PC-9 (cell line): Measurements from ENCODE around the gene RUFY3. TPM values are rescaled to one million over a fixed set of nuclear protein-coding genes. Genes with fewer than 3 reads are reported as not detected.
A peak's percentile ranks its signal among the peaks of the same experiment; 100 is the strongest.

Source experiments
- BruUV-seq: library from RNA; stranded (reverse); fragments of 400-500 nt; replicated peaks from 2 replicates; lab custom pipeline; 2021; lab: Mats Ljungman, UMichigan
- CTCF ChIA-PET: fragments of 300-600 bp; sonication (Branson Sonifier 250); formaldehyde crosslinking; loops from one replicate; lab custom pipeline; 2022; ENCODE audit warnings: antibody characterized with exemption; lab: Charles Lee
- POLR2A ChIA-PET: fragments of 300-600 bp; sonication (Branson Sonifier 250); formaldehyde crosslinking; loops from one replicate; lab custom pipeline; 2022; ENCODE audit warnings: antibody characterized with exemption; ENCODE audit not compliant: unreplicated experiment; lab: Charles Lee
- DNase-seq, 2 experiments: peaks; one replicate each; pipeline versions ENCODE4 v3.0.0 to v3.0.0-alpha.2; 2015 to 2022; ENCODE audit warnings: mixed read lengths in 1 of 2
- H2AFZ ChIP-seq: fragments of 200-600 bp; sonication (generic); 2 replicates; pipeline ENCODE4 v1.8.1; 2017; ENCODE audit warnings: antibody characterized with exemption
- H3F3A ChIP-seq: fragments of 200-600 bp; sonication (generic); 2 replicates; pipeline ENCODE4 v1.8.1; 2017; ENCODE audit warnings: antibody characterized with exemption, mild to moderate bottlenecking, low read depth; ENCODE audit not compliant: insufficient read depth
- H3K27ac ChIP-seq: fragments of 200-600 bp; sonication (generic); 2 replicates; pipeline ENCODE4 v1.6.1; 2016; ENCODE audit warnings: mixed run types
- H3K27me3 ChIP-seq: fragments of 200-600 bp; sonication (generic); 2 replicates; pipeline ENCODE4 v1.6.1; 2016; ENCODE audit warnings: low read depth, mixed run types; ENCODE audit not compliant: insufficient read depth
- H3K36me3 ChIP-seq: fragments of 200-600 bp; sonication (generic); 2 replicates; pipeline ENCODE4 v1.6.1; 2016; ENCODE audit warnings: low read depth, mixed run types
- H3K4me1 ChIP-seq: fragments of 200-600 bp; sonication (generic); replicated peaks from 2 replicates; pipeline ENCODE4 v1.6.1; 2016; ENCODE audit warnings: mixed run types; ENCODE audit not compliant: insufficient read depth
- H3K4me2 ChIP-seq: fragments of 200-600 bp; sonication (generic); 2 replicates; pipeline ENCODE4 v1.6.1; 2017; ENCODE audit warnings: mixed run types
- H3K4me3 ChIP-seq: fragments of 200-600 bp; sonication (generic); 2 replicates; pipeline ENCODE4 v1.6.1; 2016; ENCODE audit warnings: mixed run types
- H3K79me2 ChIP-seq: fragments of 200-600 bp; sonication (generic); 2 replicates; pipeline ENCODE4 v1.6.1; 2017; ENCODE audit warnings: low read depth, mixed run types
- H3K9me2 ChIP-seq: fragments of 200-600 bp; sonication (generic); 2 replicates; pipeline ENCODE4 v1.8.1; 2017; ENCODE audit warnings: mild to moderate bottlenecking; ENCODE audit not compliant: insufficient read depth
- H3K9me3 ChIP-seq: fragments of 200-600 bp; sonication (generic); 2 replicates; pipeline ENCODE4 v1.8.1; 2016; ENCODE audit warnings: low read depth; ENCODE audit not compliant: insufficient read depth
- H4K20me1 ChIP-seq: fragments of 200-600 bp; sonication (generic); 2 replicates; pipeline ENCODE4 v1.8.1; 2017; ENCODE audit not compliant: insufficient read depth
- EZH2 ChIP-seq: fragments of 200-600 bp; sonication (generic); IDR thresholded peaks from 2 replicates; pipeline ENCODE4 v1.8.0; 2017; ENCODE audit warnings: antibody characterized with exemption, low read depth
- intact Hi-C: fragments of 100-400 bp; cut with micrococcal nuclease; formaldehyde crosslinking; loops from one replicate; pipeline ENCODE4 v1.10.0; 2022; ENCODE audit not compliant: unreplicated experiment
- total RNA-seq: library from RNA; stranded (reverse); gene quantifications from 2 replicates; pipeline ENCODE4 v1.2.3, GENCODE V29; 2021
- TF ChIP-seq, protein P1 (sequence below): fragments of 200-600 bp; sonication (generic); conservative IDR thresholded peaks from 2 replicates; pipeline ENCODE4 v1.6.1; 2017; ENCODE audit warnings: mixed run types, antibody characterized with exemption, mild to moderate bottlenecking, moderate library complexity

RUFY3 gene
- total RNA-seq, 1 experiment from 2014 or later, result 23.6 TPM

DNA sequence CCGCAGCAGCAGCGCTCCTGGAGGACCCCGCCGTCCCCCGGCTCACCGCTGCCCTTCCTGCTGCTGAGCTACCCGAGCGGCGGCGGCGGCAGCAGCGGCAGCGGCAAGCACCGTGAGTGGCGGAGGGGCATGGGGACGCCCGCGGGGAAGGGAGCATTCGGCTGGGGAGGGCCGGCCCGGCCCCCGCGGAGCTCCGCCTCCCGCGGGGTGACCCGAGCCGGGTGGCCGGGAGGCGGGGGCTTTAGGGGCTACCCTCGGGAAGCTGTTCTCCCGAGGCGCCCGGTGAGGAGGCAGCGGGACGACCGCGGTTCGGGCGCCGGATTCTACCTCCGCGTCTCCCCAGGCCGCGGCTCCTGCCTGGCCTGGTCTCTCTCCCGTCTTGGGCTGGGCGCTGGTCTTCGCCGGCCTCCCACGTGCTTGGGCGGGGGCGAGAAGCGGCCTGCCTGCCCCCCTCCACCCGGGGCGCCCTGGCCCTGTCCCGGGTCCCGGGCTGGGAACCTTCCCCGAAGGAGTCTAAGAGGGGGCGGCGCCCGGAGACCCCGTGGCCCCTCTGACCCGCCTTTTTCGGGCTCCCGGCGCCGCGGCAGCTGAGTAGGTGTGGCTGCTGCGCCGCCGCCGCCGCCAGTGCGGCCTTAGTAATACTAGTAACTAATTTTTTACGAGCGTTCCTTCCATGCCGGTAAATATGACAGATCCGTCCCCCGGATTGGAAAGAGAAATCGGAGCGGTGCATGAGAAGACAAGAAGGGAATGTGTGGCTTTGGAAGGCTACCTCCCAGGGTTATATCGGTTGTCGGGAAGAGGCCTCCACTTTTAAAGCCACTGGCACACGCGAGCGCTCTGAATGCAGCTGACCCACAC is 16.4 kb upstream of the RUFY3 start:
- TF ChIP-seq EZH2, result no peak
- TF ChIP-seq, protein P1, sequence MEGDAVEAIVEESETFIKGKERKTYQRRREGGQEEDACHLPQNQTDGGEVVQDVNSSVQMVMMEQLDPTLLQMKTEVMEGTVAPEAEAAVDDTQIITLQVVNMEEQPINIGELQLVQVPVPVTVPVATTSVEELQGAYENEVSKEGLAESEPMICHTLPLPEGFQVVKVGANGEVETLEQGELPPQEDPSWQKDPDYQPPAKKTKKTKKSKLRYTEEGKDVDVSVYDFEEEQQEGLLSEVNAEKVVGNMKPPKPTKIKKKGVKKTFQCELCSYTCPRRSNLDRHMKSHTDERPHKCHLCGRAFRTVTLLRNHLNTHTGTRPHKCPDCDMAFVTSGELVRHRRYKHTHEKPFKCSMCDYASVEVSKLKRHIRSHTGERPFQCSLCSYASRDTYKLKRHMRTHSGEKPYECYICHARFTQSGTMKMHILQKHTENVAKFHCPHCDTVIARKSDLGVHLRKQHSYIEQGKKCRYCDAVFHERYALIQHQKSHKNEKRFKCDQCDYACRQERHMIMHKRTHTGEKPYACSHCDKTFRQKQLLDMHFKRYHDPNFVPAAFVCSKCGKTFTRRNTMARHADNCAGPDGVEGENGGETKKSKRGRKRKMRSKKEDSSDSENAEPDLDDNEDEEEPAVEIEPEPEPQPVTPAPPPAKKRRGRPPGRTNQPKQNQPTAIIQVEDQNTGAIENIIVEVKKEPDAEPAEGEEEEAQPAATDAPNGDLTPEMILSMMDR, result no peak
- peak overlapping the region; percentile 90 for H2AFZ ChIP-seq
- intact Hi-C loops, result loop anchor here (1.0 to 5.0 kb wide), 2 partner anchors 17 to 197 kb away; partner anchors contain the start of genes MOB1B and UTP3

GRCh38 chr4:70706044-70706461 is 15.7 kb upstream of the RUFY3 start:
- BruUV-seq, result TSS peak; percentile 45
- Histone ChIP-seq H3K4me2 (peak overlapping the region; percentile 96), H4K20me1 (no peaks in the 10 kb centered on the region), H3K27ac (peak overlapping the region; percentile 72), H3K4me1 (peaks cover 24% of the 10 kb centered on the region), H3K4me3 (peak overlapping the region; percentile 87), H3K27me3 (no peaks in the 10 kb centered on the region), H3K9me2 (no peaks in the 10 kb centered on the region), H3K9me3 (no peaks in the 10 kb centered on the region), H3K79me2 (peaks cover 45% of the 10 kb centered on the region), H3F3A (peaks cover 30% of the 10 kb centered on the region), H3K36me3 (no peaks in the 10 kb centered on the region), H2AFZ (peak overlapping the region; percentile 90)
- ChIA-PET CTCF (no interaction called here), POLR2A (interaction anchor here (0.7 kb wide), 1 partner anchor 28 kb away, joined by 3 read pairs; no protein-coding TSS in a partner anchor)
- no peak for TF ChIP-seq EZH2
- TF ChIP-seq, protein P1, result no peak
- intact Hi-C loops, result loop anchor here (5.0 kb wide), 1 partner anchor 196 kb away; the partner anchor contains the start of gene MOB1B
- DNase-seq, result no peak

More for the DNA sequence above, 16.4 kb upstream of the RUFY3 start:
- H3K9me3 ChIP-seq, result no peaks in the 10 kb centered on the region
- peak; percentile 59 to 72 for DNase-seq
- H3K4me1 ChIP-seq, result peaks cover 24% of the 10 kb centered on the region
- H3K9me2 ChIP-seq, result no peaks in the 10 kb centered on the region
- peaks cover 30% of the 10 kb centered on the region for H3F3A ChIP-seq
- CTCF ChIA-PET, result no interaction called here
- peaks cover 45% of the 10 kb centered on the region for H3K79me2 ChIP-seq
- POLR2A ChIA-PET, result interaction anchor here (0.6 to 0.7 kb wide), 2 partner anchors 29 kb away, joined by 3 to 4 read pairs; no protein-coding TSS in a partner anchor
- peak overlapping the region; percentile 87 for H3K4me3 ChIP-seq
- no peaks in the 10 kb centered on the region for H4K20me1 ChIP-seq
- H3K27me3 ChIP-seq, result no peaks in the 10 kb centered on the region
- peak overlapping the region; percentile 72 for H3K27ac ChIP-seq
- no TSS peak for BruUV-seq
- H3K4me2 ChIP-seq, result peak overlapping the region; percentile 96
- no peaks in the 10 kb centered on the region for H3K36me3 ChIP-seq

DNA sequence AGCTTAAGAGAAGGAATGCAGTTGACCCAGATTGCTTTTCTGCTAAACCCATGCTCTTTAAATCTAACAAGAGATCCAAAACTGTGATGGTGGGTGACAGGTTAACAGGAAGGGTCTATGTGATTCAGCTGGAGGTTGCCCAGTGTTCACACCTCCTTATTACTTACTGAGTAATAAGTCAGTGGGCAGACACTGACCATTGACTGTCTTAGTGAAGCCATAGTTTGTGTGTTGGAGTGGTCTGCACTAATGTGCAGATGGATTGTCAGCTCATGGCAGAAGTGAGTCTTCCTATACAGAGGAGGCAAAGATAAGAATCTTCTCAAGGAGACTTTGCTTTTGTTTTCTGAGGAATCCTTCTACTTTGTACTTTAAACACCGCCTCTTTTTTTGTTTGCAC is 15.2 kb upstream of the RUFY3 start:
- CTCF ChIA-PET, result interaction anchor here (0.6 kb wide), 1 partner anchor 116 kb away, joined by 6 read pairs; no protein-coding TSS in a partner anchor
- peak overlapping the region; percentile 87 for H3K4me3 ChIP-seq
- peak overlapping the region; percentile 72 for H3K27ac ChIP-seq
- H3K9me3 ChIP-seq, result no peaks in the 10 kb centered on the region
- no TSS peak for BruUV-seq
- POLR2A ChIA-PET, result no interaction called here
- H3F3A ChIP-seq, result peaks cover 30% of the 10 kb centered on the region
- H4K20me1 ChIP-seq, result no peaks in the 10 kb centered on the region
- peaks cover 45% of the 10 kb centered on the region for H3K79me2 ChIP-seq
- intact Hi-C loops, result loop anchor here (5.0 kb wide), 1 partner anchor 196 kb away; the partner anchor contains the start of gene MOB1B
- TF ChIP-seq, protein P1, result no peak
- TF ChIP-seq EZH2, result no peak
- H3K36me3 ChIP-seq, result no peaks in the 10 kb centered on the region
- H3K9me2 ChIP-seq, result no peaks in the 10 kb centered on the region
- DNase-seq, result peak in 1 of 2 experiments; percentile 48
- H3K4me2 ChIP-seq, result peak overlapping the region; percentile 96
- H3K27me3 ChIP-seq, result no peaks in the 10 kb centered on the region
- peaks cover 24% of the 10 kb centered on the region for H3K4me1 ChIP-seq
- peak overlapping the region; percentile 90 for H2AFZ ChIP-seq
